Chondrocyte (in vitro differentiated cells): Measurements from ENCODE around the gene AGPAT1. TPM values are rescaled to one million over a fixed set of nuclear protein-coding genes. Genes with fewer than 3 reads are reported as not detected.

Experiments used
- DNase-seq: peaks from one replicate; pipeline ENCODE4 v3.0.0; 2021; ENCODE audit warnings: mixed read lengths, low spot score
- H3K27ac Mint-ChIP-seq: one replicate; pipeline ENCODE4 v1.8.0; 2021; ENCODE audit warnings: mild to moderate bottlenecking, moderate library complexity, mixed read lengths; ENCODE audit not compliant: unreplicated experiment
- H3K27me3 Mint-ChIP-seq: 2 replicates; pipeline ENCODE4 v1.8.0; 2021; ENCODE audit warnings: low read depth, mixed read lengths
- H3K36me3 Mint-ChIP-seq: 2 replicates; pipeline ENCODE4 v1.8.0; 2021; ENCODE audit warnings: low read depth, mixed read lengths
- H3K4me1 Mint-ChIP-seq: 2 replicates; pipeline ENCODE4 v1.8.0; 2021; ENCODE audit warnings: low read depth, mild to moderate bottlenecking, mixed read lengths
- H3K4me3 Mint-ChIP-seq: one replicate; pipeline ENCODE4 v1.8.0; 2021; ENCODE audit warnings: mild to moderate bottlenecking, moderate library complexity, mixed read lengths; ENCODE audit not compliant: unreplicated experiment
- H3K9me3 Mint-ChIP-seq: 2 replicates; pipeline ENCODE4 v1.8.0; 2021; ENCODE audit warnings: low read depth, mixed read lengths
- total RNA-seq: library from RNA; stranded (reverse); gene quantifications from 3 replicates; pipeline ENCODE4 v1.2.1, GENCODE V29; 2021
- TF ChIP-seq, protein P1 (sequence below): fragments of 200-600 bp; sonication (generic); IDR thresholded peaks from 2 replicates; pipeline ENCODE4 v1.5.0; 2021; ENCODE audit warnings: antibody characterized with exemption, mild to moderate bottlenecking, moderate library complexity

AGPAT1 gene
- total RNA-seq, 1 donor from 2014 or later = 67.0 TPM

DNA sequence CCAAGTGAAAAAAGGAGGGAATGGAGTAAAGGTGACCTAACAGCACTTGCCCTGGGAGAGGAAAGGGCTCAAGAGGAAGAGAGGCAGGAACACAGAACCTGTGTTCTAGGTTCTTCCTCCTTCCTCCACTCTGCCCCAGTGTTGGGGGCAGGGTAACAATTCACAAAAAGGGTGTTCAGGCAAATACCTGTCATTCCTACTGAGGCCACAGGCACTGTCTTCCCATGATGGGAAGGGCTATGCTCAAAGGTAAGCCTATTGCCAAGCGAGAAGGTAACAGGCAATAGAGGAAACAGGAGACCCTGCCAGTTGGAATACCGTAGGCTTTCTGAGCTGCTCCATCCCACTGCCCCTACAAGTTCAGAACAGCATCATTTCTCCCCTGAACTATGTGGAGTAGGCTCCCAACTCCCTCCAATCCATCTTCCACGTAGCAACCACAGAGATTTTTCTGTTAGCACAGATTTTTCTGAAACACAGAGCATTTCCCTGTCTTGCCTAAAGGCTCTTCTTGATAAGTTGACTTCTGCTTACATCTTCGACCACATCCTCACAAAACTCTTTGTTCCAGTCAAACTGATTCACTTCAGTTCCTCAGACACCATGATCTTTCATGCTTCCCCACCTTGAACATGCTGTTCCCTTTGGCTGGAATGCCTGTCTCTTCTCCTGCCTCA is 2.7 kb downstream of the AGPAT1 start:
- H3K4me1 Mint-ChIP-seq = peaks cover 49% of the 10 kb centered on the region
- no peak for DNase-seq
- no peaks in the 10 kb centered on the region for H3K27me3 Mint-ChIP-seq
- TF ChIP-seq, protein P1, sequence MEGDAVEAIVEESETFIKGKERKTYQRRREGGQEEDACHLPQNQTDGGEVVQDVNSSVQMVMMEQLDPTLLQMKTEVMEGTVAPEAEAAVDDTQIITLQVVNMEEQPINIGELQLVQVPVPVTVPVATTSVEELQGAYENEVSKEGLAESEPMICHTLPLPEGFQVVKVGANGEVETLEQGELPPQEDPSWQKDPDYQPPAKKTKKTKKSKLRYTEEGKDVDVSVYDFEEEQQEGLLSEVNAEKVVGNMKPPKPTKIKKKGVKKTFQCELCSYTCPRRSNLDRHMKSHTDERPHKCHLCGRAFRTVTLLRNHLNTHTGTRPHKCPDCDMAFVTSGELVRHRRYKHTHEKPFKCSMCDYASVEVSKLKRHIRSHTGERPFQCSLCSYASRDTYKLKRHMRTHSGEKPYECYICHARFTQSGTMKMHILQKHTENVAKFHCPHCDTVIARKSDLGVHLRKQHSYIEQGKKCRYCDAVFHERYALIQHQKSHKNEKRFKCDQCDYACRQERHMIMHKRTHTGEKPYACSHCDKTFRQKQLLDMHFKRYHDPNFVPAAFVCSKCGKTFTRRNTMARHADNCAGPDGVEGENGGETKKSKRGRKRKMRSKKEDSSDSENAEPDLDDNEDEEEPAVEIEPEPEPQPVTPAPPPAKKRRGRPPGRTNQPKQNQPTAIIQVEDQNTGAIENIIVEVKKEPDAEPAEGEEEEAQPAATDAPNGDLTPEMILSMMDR = no peak
- H3K36me3 Mint-ChIP-seq = peaks cover 17% of the 10 kb centered on the region
- H3K27ac Mint-ChIP-seq = peak overlapping the region; percentile 72
- no peaks in the 10 kb centered on the region for H3K9me3 Mint-ChIP-seq
- no peak overlapping the region for H3K4me3 Mint-ChIP-seq

DNA sequence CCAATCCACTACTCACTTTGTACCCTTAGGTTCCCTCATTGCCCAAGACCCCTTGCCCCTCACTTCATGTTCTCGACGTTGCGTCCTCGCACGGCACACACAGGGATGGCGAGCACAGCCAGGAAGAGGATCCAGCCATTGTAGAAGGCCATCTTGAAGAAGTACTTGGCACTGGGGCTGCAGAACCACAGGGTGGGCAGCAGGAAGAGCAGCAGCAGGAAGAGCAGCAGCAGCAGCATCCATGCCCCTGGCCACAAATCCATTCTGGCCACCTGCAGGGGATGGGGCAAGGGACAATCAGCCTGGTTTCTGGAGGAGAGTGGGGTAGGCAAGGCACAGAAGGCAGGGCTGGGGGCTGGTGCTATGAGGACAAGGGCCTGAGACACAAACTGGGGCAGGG is 4.7 kb downstream of the AGPAT1 start:
- Mint-ChIP-seq H3K27me3 (no peaks in the 10 kb centered on the region), H3K9me3 (no peaks in the 10 kb centered on the region), H3K36me3 (peaks cover 22% of the 10 kb centered on the region), H3K4me3 (no peak overlapping the region), H3K4me1 (peaks cover 37% of the 10 kb centered on the region), H3K27ac (no peak overlapping the region)
- TF ChIP-seq, protein P1 = no peak
- DNase-seq = peak; percentile 48

DNA sequence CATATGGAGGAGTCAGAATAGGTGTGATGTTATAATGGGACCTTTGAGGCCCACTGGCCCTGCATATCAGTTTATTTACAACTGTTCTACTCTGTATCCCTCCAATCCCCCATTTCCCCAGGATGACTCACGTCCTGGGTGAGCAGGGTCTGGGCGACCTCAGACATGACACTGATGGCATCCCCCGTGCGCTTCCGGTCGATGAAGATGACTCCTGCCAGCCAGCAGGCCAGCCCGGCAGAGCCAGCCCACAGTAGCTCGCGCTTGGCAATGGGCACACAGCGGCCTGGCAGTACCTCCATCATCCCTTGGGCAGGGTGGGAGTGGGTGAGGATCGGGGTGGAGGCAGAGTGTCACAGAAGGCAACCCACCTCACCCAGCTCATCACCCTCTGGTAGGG is 5.6 kb downstream of the AGPAT1 start:
- no peak overlapping the region for H3K4me3 Mint-ChIP-seq
- peaks cover 23% of the 10 kb centered on the region for H3K36me3 Mint-ChIP-seq
- no peak overlapping the region for H3K27ac Mint-ChIP-seq
- peak; percentile 48 for DNase-seq
- H3K27me3 Mint-ChIP-seq = no peaks in the 10 kb centered on the region
- TF ChIP-seq, protein P1 = no peak
- H3K4me1 Mint-ChIP-seq = peaks cover 32% of the 10 kb centered on the region
- no peaks in the 10 kb centered on the region for H3K9me3 Mint-ChIP-seq

DNA sequence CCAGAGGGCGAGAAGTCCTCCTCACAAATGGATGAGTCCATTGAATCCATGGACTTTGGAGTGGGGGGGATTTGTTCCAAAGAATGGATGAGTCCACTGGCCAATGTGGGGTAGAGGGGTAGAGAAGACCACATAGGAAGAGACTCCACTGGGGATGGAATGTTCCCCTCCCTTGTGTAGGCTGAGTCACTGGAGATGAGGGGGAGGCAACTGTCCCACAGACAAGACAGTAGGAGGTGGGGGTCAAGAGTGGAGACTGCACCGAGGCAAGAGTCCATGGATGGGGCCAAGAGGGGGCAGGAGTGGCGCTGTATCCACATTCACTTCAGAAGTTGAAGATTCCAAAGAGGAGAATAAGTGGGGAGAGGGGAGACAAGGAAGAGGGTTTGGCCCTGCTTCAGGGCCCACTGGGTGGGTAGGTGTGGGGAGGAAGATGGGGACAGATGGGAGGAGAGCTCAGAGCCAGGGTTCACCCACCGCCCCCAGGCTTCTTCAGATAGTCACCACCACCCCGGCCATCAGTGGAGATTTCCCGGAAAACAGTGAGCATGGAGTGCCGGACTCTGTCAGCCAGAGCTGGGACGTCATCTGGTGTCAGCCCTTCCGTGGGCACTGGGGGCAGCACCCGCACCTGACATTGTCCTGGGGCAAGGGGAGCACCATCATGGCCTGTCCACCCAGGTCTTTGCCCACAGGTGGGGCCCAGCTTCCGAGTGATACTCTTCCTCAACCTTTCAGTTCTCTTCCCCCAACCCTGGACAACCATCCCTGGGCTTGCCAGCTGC is 6.9 kb downstream of the AGPAT1 start:
- H3K27me3 Mint-ChIP-seq = no peaks in the 10 kb centered on the region
- peak; percentile 60 for DNase-seq
- peaks cover 27% of the 10 kb centered on the region for H3K36me3 Mint-ChIP-seq
- H3K27ac Mint-ChIP-seq = peak overlapping the region; percentile 66
- no peak overlapping the region for H3K4me3 Mint-ChIP-seq
- no peaks in the 10 kb centered on the region for H3K9me3 Mint-ChIP-seq
- TF ChIP-seq, protein P1 = peak; percentile 13
- H3K4me1 Mint-ChIP-seq = peaks cover 19% of the 10 kb centered on the region

DNA sequence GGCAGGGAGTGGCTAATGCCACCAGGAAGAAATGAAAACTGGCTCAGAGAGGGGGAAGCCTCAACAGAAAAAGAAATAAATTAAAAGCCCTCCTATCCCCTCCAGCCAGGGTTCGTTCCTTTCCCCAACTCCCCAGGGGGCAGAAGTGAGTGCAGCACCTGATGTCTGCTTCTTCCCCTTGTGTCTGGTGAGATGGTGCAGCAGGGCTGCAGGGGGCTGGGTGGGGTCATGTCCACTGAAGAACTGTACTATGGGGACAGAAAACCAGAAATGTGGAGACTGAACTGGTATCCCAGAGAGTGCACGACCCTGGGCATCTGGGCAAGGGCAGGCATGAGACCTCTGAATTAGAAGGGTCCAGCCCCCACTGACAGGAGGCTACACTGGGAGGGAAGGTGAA is 7.5 kb downstream of the AGPAT1 start:
- Mint-ChIP-seq H3K4me3 (no peak overlapping the region), H3K9me3 (no peaks in the 10 kb centered on the region), H3K36me3 (peaks cover 27% of the 10 kb centered on the region), H3K27me3 (no peaks in the 10 kb centered on the region), H3K4me1 (peaks cover 13% of the 10 kb centered on the region), H3K27ac (no peak overlapping the region)
- peak; percentile 51 for DNase-seq
- TF ChIP-seq, protein P1 = no peak
